Measurements from ENCODE around the gene PNPLA7. TPM values are rescaled to one million over a fixed set of nuclear protein-coding genes. Genes with fewer than 3 reads are reported as not detected.
A peak's percentile ranks its signal among the peaks of the same experiment; 100 is the strongest.

Gene PNPLA7
- total RNA-seq, 1 donor from 2014 or later: 13.7 TPM

GRCh38 chr9:137488327-137488653 is 61.9 kb downstream of the PNPLA7 start:
- TF ChIP-seq CTCF (IDR thresholded peaks at IDR 0.05): no peak
- no peaks in the 10 kb centered on the region for H3K4me1 ChIP-seq
- H3K36me3 ChIP-seq: no peaks in the 10 kb centered on the region
- DNase-seq (peak; percentile 61), ATAC-seq (no peak)
- H3K9me3 ChIP-seq: no peaks in the 10 kb centered on the region
- intact Hi-C loops (cut with DNase I): no loop called here
- no peak overlapping the region for H3K4me3 ChIP-seq
- no peaks in the 10 kb centered on the region for H3K27me3 ChIP-seq
- no peak overlapping the region for H3K27ac ChIP-seq

GRCh38 chr9:137487454-137488326 is 62.5 kb downstream of the PNPLA7 start:
- intact Hi-C loops (cut with DNase I): no loop called here

GRCh38 chr9:137486545-137487453 is 63.4 kb downstream of the PNPLA7 start:
- no peak for TF ChIP-seq CTCF (IDR thresholded peaks at IDR 0.05)
- intact Hi-C loops (cut with DNase I): no loop called here
- no peaks in the 10 kb centered on the region for H3K9me3 ChIP-seq
- H3K4me3 ChIP-seq: no peak overlapping the region
- H3K27me3 ChIP-seq: no peaks in the 10 kb centered on the region
- H3K36me3 ChIP-seq: no peaks in the 10 kb centered on the region
- no peaks in the 10 kb centered on the region for H3K4me1 ChIP-seq
- DNase-seq (peak; percentile 56), ATAC-seq (no peak)
- H3K27ac ChIP-seq: no peak overlapping the region

More at GRCh38 chr9:137487454-137488326, 62.5 kb downstream of the PNPLA7 start:
- no peak overlapping the region for H3K4me3 ChIP-seq
- H3K4me1 ChIP-seq: no peaks in the 10 kb centered on the region
- ATAC-seq: no peak
- H3K36me3 ChIP-seq: no peaks in the 10 kb centered on the region
- no peak for TF ChIP-seq CTCF (IDR thresholded peaks at IDR 0.05)
- H3K9me3 ChIP-seq: no peaks in the 10 kb centered on the region
- no peak overlapping the region for H3K27ac ChIP-seq
- DNase-seq: peak; percentile 57
- H3K27me3 ChIP-seq: no peaks in the 10 kb centered on the region

- no peak overlapping the region for H3K4me3 ChIP-seq
- no peaks in the 10 kb centered on the region for H3K36me3 ChIP-seq
- DNase-seq (no peak), ATAC-seq (no peak)
- no peaks in the 10 kb centered on the region for H3K9me3 ChIP-seq
- H3K27me3 ChIP-seq: no peaks in the 10 kb centered on the region
- H3K27ac ChIP-seq: no peak overlapping the region
- TF ChIP-seq CTCF (IDR thresholded peaks at IDR 0.05): no peak
- no peaks in the 10 kb centered on the region for H3K4me1 ChIP-seq
- intact Hi-C loops (cut with DNase I): no loop called here
Observed at GRCh38 chr9:137486141-137486490, 64.1 kb downstream of the PNPLA7 start.

- DNase-seq: peak; percentile 58
- no peak for ATAC-seq
- Histone ChIP-seq H3K9me3 (no peaks in the 10 kb centered on the region), H3K27ac (no peak overlapping the region), H3K36me3 (no peaks in the 10 kb centered on the region), H3K4me1 (no peaks in the 10 kb centered on the region), H3K4me3 (no peak overlapping the region), H3K27me3 (no peaks in the 10 kb centered on the region)
- no peak for TF ChIP-seq CTCF (IDR thresholded peaks at IDR 0.05)
- intact Hi-C loops (cut with DNase I): no loop called here
Observed at GRCh38 chr9:137485343-137486140, 64.7 kb downstream of the PNPLA7 start.

Data from upper lobe of right lung (tissue), 1 donor.